Smooth muscle cell (in vitro differentiated cells): ENCODE data around the gene ZNF483. TPM values are rescaled to one million over a fixed set of nuclear protein-coding genes. Genes with fewer than 3 reads are reported as not detected.
A peak's percentile ranks its signal among the peaks of the same experiment; 100 is the strongest.
"Not testable (repeated sequence)": the region's sequence is repeated elsewhere in the genome, so short reads cannot be mapped to it uniquely, and the experiment has no call there.

ENCODE experiments used
- DNase-seq: peaks from one replicate; lab custom pipeline; 2025; ENCODE audit not compliant: unreplicated experiment; lab: John Stamatoyannopoulos, UW
- H2AFZ ChIP-seq: fragments of 200-600 bp; sonication (generic); 2 replicates; pipeline ENCODE4 v1.6.0; 2016; ENCODE audit warnings: antibody characterized with exemption, low read depth, mild to moderate bottlenecking
- H3F3A ChIP-seq: fragments of 200-600 bp; sonication (generic); 2 replicates; pipeline ENCODE4 v1.6.0; 2017; ENCODE audit warnings: antibody characterized with exemption, low read depth
- H3K27ac ChIP-seq: fragments of 200-600 bp; sonication (generic); 2 replicates; pipeline ENCODE4 v1.5.1; 2016; ENCODE audit warnings: low read depth, mild to moderate bottlenecking
- H3K27me3 ChIP-seq: fragments of 200-600 bp; sonication (generic); 2 replicates; pipeline ENCODE4 v1.6.1; 2016; ENCODE audit warnings: low read depth, mild to moderate bottlenecking
- H3K36me3 ChIP-seq: fragments of 200-600 bp; sonication (generic); 2 replicates; pipeline ENCODE4 v1.5.1; 2016; ENCODE audit warnings: low read depth
- H3K4me1 ChIP-seq: fragments of 200-600 bp; sonication (generic); 2 replicates; pipeline ENCODE4 v1.5.1; 2016; ENCODE audit warnings: low read depth
- H3K4me2 ChIP-seq: fragments of 200-600 bp; sonication (generic); 2 replicates; pipeline ENCODE4 v1.6.0; 2016; ENCODE audit warnings: mild to moderate bottlenecking
- H3K4me3 ChIP-seq: fragments of 200-600 bp; sonication (generic); 2 replicates; pipeline ENCODE4 v1.5.1; 2016; ENCODE audit warnings: mild to moderate bottlenecking
- H3K79me2 ChIP-seq: fragments of 200-600 bp; sonication (generic); 2 replicates; pipeline ENCODE4 v1.6.0; 2016; ENCODE audit warnings: low read depth, mild to moderate bottlenecking
- H3K9ac ChIP-seq: fragments of 200-600 bp; sonication (generic); 2 replicates; pipeline ENCODE4 v1.6.0; 2016; ENCODE audit warnings: low read depth
- H3K9me3 ChIP-seq: fragments of 200-600 bp; sonication (generic); replicated peaks from 2 replicates; pipeline ENCODE4 v1.5.1; 2016; ENCODE audit warnings: low read depth
- H4K20me1 ChIP-seq: fragments of 200-600 bp; sonication (generic); 2 replicates; pipeline ENCODE4 v1.6.0; 2016; ENCODE audit warnings: low read depth
- CTCF ChIP-seq: fragments of 200-600 bp; sonication (generic); IDR thresholded peaks from 2 replicates; pipeline ENCODE4 v1.5.1; 2017; ENCODE audit warnings: borderline replicate concordance, mild to moderate bottlenecking, antibody characterized with exemption; ENCODE audit not compliant: insufficient read depth, poor library complexity, severe bottlenecking
- WGBS: methylation state at CpG from one replicate; pipeline ENCODE4 v1.1.7; 2016; ENCODE audit warnings: low lambda C conversion rate; 5-methylcytosine and 5-hydroxymethylcytosine counted together
- polyA plus RNA-seq: library from polyadenylated mRNA; unstranded; fragments of >200 nt; fragmentation: Nextera tagmentation; extraction: Ambion mirVana; gene quantifications from 2 replicates; pipeline ENCODE4 v1.2.1, GENCODE V29; 2016
- total RNA-seq: library from RNA; depleted of rRNA; stranded (reverse); fragments of >200 nt; gene quantifications from 2 replicates; pipeline ENCODE4 v1.2.3, GENCODE V29; 2014

The ZNF483 gene
- total and polyA plus RNA-seq, 2 experiments from 2014 or later, result 0.53 to 0.67 TPM

GRCh38 chr9:111615928-111616327 lies 90.9 kb downstream of the ZNF483 start:
- no peak for TF ChIP-seq CTCF
- no peak overlapping the region for H3K9ac ChIP-seq
- no peak for DNase-seq
- H3K9me3 ChIP-seq, result no peaks in the 10 kb centered on the region
- no peaks in the 10 kb centered on the region for H3F3A ChIP-seq
- no peaks in the 10 kb centered on the region for H3K36me3 ChIP-seq
- 81% methylated on average over 3 of the region's 3 CpGs for WGBS
- no peaks in the 10 kb centered on the region for H3K4me1 ChIP-seq
- no peak overlapping the region for H2AFZ ChIP-seq
- no peak overlapping the region for H3K4me3 ChIP-seq
- H3K27ac ChIP-seq, result no peak overlapping the region
- no peak overlapping the region for H3K4me2 ChIP-seq
- no peaks in the 10 kb centered on the region for H3K27me3 ChIP-seq
- H3K79me2 ChIP-seq, result no peaks in the 10 kb centered on the region
- no peaks in the 10 kb centered on the region for H4K20me1 ChIP-seq

- H4K20me1 ChIP-seq, H3K4me1 ChIP-seq, H3K4me2 ChIP-seq, H3K27ac ChIP-seq, H3F3A ChIP-seq, DNase-seq, H3K4me3 ChIP-seq, H3K9me3 ChIP-seq, H3K9ac ChIP-seq, H2AFZ ChIP-seq, H3K27me3 ChIP-seq, H3K36me3 ChIP-seq, H3K79me2 ChIP-seq: not testable (repeated sequence)
- 100% methylated on average over 4 of the region's 29 CpGs for WGBS
Observed at GRCh38 chr9:111617349-111617748, 92.4 kb downstream of the ZNF483 start.

- Histone ChIP-seq H3K79me2 (no peaks in the 10 kb centered on the region), H3K36me3 (no peaks in the 10 kb centered on the region), H3F3A (no peaks in the 10 kb centered on the region), H2AFZ (no peak overlapping the region), H3K27me3 (no peaks in the 10 kb centered on the region), H3K9me3 (no peaks in the 10 kb centered on the region), H3K4me1 (no peaks in the 10 kb centered on the region), H3K9ac (no peak overlapping the region), H4K20me1 (no peaks in the 10 kb centered on the region), H3K4me2 (no peak overlapping the region), H3K4me3 (no peak overlapping the region), H3K27ac (no peak overlapping the region)
- TF ChIP-seq CTCF, result peak; percentile 48
- DNase-seq, result no peak
- 57% methylated on average over 2 of the region's 2 CpGs for WGBS
Observed at GRCh38 chr9:111621895-111622480, 97.0 kb downstream of the ZNF483 start.

- no peak overlapping the region for H3K4me3 ChIP-seq
- 74% methylated on average over 3 of the region's 3 CpGs for WGBS
- H3K4me1 ChIP-seq, result no peaks in the 10 kb centered on the region
- H3K36me3 ChIP-seq, result no peaks in the 10 kb centered on the region
- H3K9me3 ChIP-seq, result no peaks in the 10 kb centered on the region
- H4K20me1 ChIP-seq, result no peaks in the 10 kb centered on the region
- H3K27ac ChIP-seq, result no peak overlapping the region
- no peak overlapping the region for H2AFZ ChIP-seq
- no peak for TF ChIP-seq CTCF
- no peaks in the 10 kb centered on the region for H3F3A ChIP-seq
- no peaks in the 10 kb centered on the region for H3K27me3 ChIP-seq
- no peaks in the 10 kb centered on the region for H3K79me2 ChIP-seq
- H3K9ac ChIP-seq, result no peak overlapping the region
- H3K4me2 ChIP-seq, result no peak overlapping the region
- no peak for DNase-seq
Observed at GRCh38 chr9:111622626-111623025, 97.6 kb downstream of the ZNF483 start.

Other genes starting within 250 kb of the ZNF483 start
- 0.13 TPM in 1 of 2 replicates, not detected in the other for gene OR2K2, start 195.0 kb upstream of the ZNF483 start, total RNA-seq
- not detected in 2 replicates for gene OR2K2, start 195.0 kb upstream of the ZNF483 start, polyA plus RNA-seq
- gene ECPAS, start 40.8 kb upstream of the ZNF483 start, total RNA-seq, result 53.7 and 62.2 TPM in 2 replicates
- gene ECPAS, start 40.8 kb upstream of the ZNF483 start, polyA plus RNA-seq, result 24.1 and 32.1 TPM in 2 replicates
- 67.1 and 70.5 TPM in 2 replicates for gene PTGR1, start 74.5 kb downstream of the ZNF483 start, total RNA-seq
- gene PTGR1, start 74.5 kb downstream of the ZNF483 start, polyA plus RNA-seq, result 67.8 and 74.4 TPM in 2 replicates
- gene DNAJC25, start 106.2 kb downstream of the ZNF483 start, total RNA-seq, result 13.1 and 14.2 TPM in 2 replicates
- 16.5 and 17.4 TPM in 2 replicates for gene DNAJC25, start 106.2 kb downstream of the ZNF483 start, polyA plus RNA-seq
- 102 and 104 TPM in 2 replicates for gene GNG10, start 136.4 kb downstream of the ZNF483 start, total RNA-seq
- gene GNG10, start 136.4 kb downstream of the ZNF483 start, polyA plus RNA-seq, result 43.8 and 47.9 TPM in 2 replicates